KBM-7 (cell line): ENCODE results near the gene FKBP14.
"Not testable (repeated sequence)": the region's sequence is repeated elsewhere in the genome, so short reads cannot be mapped to it uniquely, and the experiment has no call there.

Experiments
- DNase-seq: peaks from one replicate; pipeline ENCODE4 v3.0.0-alpha.2; 2015
- in situ Hi-C: fragments of 300-500 bp; cut with MboI; formaldehyde crosslinking; loops from 2 replicates; pipeline ENCODE4 v1.14.3; 2020; ENCODE audit warnings: low sequenced_read_pairs, low pct_unique_long_range_greater_than_20kb, mixed read lengths

The FKBP14 gene

DNA sequence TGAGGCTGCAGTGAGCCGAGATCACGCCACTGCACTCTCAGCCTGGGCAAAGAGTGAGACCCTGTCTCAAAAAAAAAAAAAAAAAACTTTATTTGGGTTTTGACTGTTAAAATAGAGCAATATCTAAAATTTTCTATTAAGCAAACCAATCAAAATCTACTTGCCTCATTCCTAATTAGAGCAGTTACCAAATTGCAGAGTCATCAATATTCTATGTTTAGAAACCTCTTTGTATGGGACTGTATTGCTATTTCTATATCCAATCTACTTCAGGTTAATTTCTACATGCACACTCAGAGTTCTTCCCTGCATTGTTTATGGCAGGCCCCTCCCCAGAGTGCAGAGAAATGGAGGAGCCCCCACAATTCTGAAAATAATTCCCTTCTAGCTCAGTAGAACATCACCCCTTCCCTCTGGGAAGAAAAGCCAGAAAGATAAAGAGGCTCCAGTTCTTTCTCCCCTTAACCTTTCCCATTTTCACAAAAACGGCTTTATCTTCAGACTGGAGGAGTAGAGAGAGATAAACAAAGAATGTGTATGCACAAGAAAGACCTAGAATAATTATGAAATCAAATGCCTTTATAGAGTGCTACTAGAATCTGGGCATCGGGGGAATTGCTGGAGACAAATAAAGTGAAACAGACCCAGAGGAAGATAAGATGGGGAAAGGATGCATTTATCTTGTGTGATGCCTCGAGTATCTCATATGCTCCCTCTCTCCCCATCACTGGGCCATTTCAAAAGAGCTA, 54.8 kb downstream of the FKBP14 start:
- in situ Hi-C loops = no loop called here

DNA sequence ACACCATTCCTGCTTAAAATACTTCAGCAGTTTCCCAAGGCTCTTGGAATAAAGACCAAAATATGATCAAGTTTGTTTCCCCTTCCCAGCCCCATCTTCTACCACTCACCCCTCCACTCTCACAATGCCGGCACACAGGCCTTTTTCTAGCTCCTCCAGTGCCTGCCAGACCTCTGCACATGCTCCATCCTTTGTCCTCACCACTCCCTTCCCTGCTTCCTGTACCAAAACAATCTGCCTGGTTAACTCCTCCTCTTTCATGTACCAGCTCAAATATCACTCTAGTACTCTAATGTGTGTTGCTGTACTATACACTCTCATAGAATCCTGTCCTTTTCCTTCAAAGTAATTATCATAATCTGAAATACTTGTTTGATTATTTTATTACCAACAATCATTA, 56.3 kb downstream of the FKBP14 start:
- in situ Hi-C loops = no loop called here

More for the DNA sequence above, 54.8 kb downstream of the FKBP14 start:
- no peak for DNase-seq

DNA sequence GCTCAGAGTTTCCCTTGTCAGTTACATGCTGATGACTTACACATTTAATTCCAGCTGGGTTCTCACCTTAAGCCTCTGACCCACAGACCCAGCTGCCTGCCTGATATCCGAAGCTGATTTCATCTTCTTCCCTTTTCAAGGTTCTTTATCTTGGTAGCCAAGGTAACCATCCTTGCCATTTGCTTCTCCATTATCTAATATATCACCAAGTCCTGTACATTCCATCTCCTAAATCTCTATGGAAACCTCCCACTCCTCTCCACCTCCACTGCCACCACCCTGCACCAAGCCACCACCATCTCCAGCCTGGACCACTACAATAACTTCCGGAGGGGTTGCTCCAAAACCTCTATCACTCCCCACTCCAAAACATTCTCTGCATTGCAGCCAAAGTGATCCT, 56.8 kb downstream of the FKBP14 start:
- DNase-seq = no peak
- in situ Hi-C loops = no loop called here

More for the DNA sequence above, 56.3 kb downstream of the FKBP14 start:
- DNase-seq = no peak

DNA sequence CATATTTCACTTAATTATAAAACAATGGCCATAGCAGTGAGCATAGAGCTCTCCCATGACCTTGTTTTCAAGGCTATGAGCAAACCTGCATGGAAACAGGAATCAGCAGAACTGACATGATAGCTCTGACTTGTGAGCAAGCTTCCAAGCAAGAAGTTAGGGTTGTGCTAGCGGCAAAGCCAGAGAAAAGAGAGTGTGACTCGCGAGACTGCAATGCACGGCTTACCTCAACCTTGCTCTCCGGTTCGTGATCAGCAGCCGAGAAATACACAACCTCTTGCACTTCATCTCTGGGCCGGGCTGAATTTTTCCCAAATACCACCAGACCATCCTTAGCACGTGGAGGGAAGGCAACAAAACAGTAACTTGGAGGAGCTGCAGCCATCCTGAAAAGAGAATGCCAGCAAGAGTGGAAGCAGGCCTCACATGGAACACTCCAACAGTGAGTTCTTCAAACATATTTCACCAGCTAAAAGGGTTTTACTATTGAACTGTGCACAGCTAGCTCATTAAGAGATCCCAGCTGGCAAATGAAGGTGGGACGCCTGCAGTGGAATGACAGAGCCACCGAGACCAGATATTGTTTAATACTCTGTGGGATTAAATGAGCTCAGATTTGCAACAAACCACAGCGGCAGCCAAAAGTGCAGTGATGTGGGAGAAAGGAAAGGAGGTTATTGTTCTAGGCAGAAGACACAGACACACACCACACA, 57.7 kb downstream of the FKBP14 start:
- in situ Hi-C loops = no loop called here
- DNase-seq = no peak

DNA sequence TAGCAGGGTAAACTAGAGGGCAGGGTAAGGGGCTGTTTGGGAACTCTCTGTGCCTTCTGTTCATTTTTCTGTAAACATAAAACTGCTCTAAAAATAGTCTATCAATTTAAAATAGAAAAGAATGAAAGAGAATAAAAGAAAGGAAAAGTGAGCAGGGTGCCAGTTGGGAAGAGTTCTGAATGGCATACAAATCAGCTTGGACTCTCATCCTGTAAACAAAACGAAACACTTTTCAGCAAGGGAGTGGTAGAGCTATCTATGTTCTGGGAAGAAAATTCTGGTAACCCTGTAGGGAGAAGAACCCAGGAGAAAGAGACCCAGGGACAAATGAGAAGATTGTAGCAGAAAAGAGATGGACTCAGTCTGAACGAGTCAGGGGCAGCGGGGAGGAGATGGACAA, 61.5 kb downstream of the FKBP14 start:
- in situ Hi-C loops = no loop called here
- DNase-seq = no peak

DNA sequence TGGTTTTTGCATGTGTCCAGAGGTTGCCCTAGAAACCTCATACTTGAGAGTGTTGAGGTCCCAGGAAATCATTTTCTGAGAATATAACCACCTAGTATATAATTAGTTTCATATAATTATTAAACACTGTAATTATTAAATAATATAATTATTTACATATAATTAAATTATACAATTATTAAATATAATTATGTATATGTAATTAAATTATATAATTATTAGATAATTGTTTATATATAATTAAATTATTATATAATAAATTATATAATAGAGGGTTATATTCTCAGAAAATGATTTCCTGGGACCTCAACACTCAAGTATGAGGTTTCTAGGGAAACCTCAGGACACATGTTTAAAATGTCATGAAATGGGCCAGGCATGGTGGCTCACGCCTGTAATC, 64.5 kb downstream of the FKBP14 start:
- in situ Hi-C loops = no loop called here
- no peak for DNase-seq

DNA sequence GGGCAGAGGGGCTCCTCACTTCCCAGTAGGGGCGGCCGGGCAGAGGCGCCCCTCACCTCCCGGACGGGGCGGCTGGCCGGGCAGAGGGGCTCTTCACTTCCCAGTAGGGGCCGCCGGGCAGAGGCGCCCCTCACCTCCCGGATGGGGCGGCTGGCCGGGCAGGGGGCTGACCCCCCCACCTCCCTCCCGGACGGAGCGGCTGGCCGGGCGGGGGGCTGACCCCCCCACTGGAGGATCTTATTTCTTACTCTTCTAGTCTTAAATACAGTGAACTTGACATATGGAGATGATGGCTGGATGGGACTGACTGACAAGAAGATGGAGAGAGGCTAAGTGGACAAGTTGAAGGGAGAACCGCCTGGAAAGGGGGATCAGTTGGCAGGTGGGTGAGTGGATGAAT, 64.9 kb downstream of the FKBP14 start:
- DNase-seq, in situ Hi-C loops: not testable (repeated sequence)
